K562 (cell line): ENCODE data around the gene ABHD13. TPM values are rescaled to one million over a fixed set of nuclear protein-coding genes. Genes with fewer than 3 reads are reported as not detected.

ENCODE experiments used
- BRD9 ChIP-seq: fragments of 450-650 bp; IDR thresholded peaks from 2 replicates; pipeline ENCODE4 v1.6.1; 2018; ENCODE audit warnings: low read depth; ENCODE audit not compliant: partially characterized antibody
- CLOCK ChIP-seq: fragments of 250-450 bp; sonication (Bioruptor Pico); IDR thresholded peaks from 2 replicates; pipeline ENCODE4 v1.4.0; 2020; ENCODE audit warnings: mild to moderate bottlenecking, moderate library complexity, borderline replicate concordance
- E2F4 ChIP-seq: sonication (generic); formaldehyde crosslinking; IDR thresholded peaks from 2 replicates; pipeline ENCODE4 v1.8.0; 2022; ENCODE audit warnings: mild to moderate bottlenecking, low read depth, missing genetic modification reagents
- ETV1 ChIP-seq: fragments of 450-650 bp; conservative IDR thresholded peaks from 2 replicates; pipeline ENCODE4 v1.6.1; 2016; ENCODE audit warnings: missing genetic modification characterization, control low read depth, low read depth, missing compliant biosample characterization
- FIP1L1 ChIP-seq: fragments of 200-400 bp; formaldehyde crosslinking; IDR thresholded peaks from 2 replicates; pipeline ENCODE4 v1.6.1; 2018; ENCODE audit warnings: mild to moderate bottlenecking, low read depth, low read length; ENCODE audit not compliant: poor library complexity, severe bottlenecking
- FOS ChIP-seq: IDR thresholded peaks from 3 replicates; pipeline ENCODE4 v1.6.1; 2011; ENCODE audit not compliant: insufficient read length; ENCODE audit errors: extremely low read depth
- HCFC1 ChIP-seq: IDR thresholded peaks from 2 replicates; pipeline ENCODE4 v1.6.1; 2012; ENCODE audit warnings: low read depth, low read length, improper control_type of control experiment
- JUND ChIP-seq, 2 experiments: IDR thresholded peaks; 2 replicates in 1 of 2; 3 replicates in 1 of 2; pipeline ENCODE4 v1.6.1; 2011; ENCODE audit warnings: borderline replicate concordance in 2 of 2, low read depth in 2 of 2, low read length in 2 of 2, improper control_type of control experiment in 1 of 2, missing biosample characterization in 1 of 2, missing genetic modification characterization in 1 of 2, missing genetic modification reagents in 1 of 2
- KDM5B ChIP-seq: fragments of 200-600 bp; sonication (generic); IDR thresholded peaks from 2 replicates; pipeline ENCODE4 v1.6.1; 2012; ENCODE audit warnings: low read depth, mild to moderate bottlenecking, moderate library complexity, low read length, control low read depth, inconsistent platforms; ENCODE audit not compliant: insufficient replicate concordance
- MAZ ChIP-seq, 2 experiments: fragments of 450-650 bp in 1 of 2; sonication (generic) in 1 of 2; formaldehyde crosslinking; IDR thresholded peaks in 1 of 2; conservative IDR thresholded peaks in 1 of 2; 2 replicates each; pipeline versions ENCODE4 v1.4.0 to v1.5.0; 2020; ENCODE audit warnings: mild to moderate bottlenecking in 1 of 2, missing genetic modification reagents in 1 of 2
- POLR2A ChIP-seq: fragments of 450-650 bp; conservative IDR thresholded peaks from 2 replicates; pipeline ENCODE4 v1.6.1; 2016
- RBBP5 ChIP-seq: fragments of 200-600 bp; sonication (generic); IDR thresholded peaks from 2 replicates; pipeline ENCODE4 v1.6.1; 2012; ENCODE audit warnings: borderline replicate concordance, mild to moderate bottlenecking, low read length, control low read depth, inconsistent platforms; ENCODE audit not compliant: insufficient read depth, poor library complexity, severe bottlenecking
- TBP ChIP-seq: optimal IDR thresholded peaks from 2 replicates; pipeline ENCODE3; 2011; ENCODE audit warnings: low read depth, low read length, improper control_type of control experiment
- ZC3H8 ChIP-seq: fragments of 450-650 bp; IDR thresholded peaks from 2 replicates; pipeline ENCODE4 v1.6.1; 2017
- ZNF143 ChIP-seq: sonication (generic); formaldehyde crosslinking; IDR thresholded peaks from 2 replicates; pipeline ENCODE4 v1.9.0; 2022; ENCODE audit warnings: mild to moderate bottlenecking, missing genetic modification reagents
- ZNF780A ChIP-seq: fragments of 250-450 bp; sonication (Bioruptor Pico); IDR thresholded peaks from 2 replicates; pipeline ENCODE4 v1.5.0; 2021; ENCODE audit warnings: mild to moderate bottlenecking
- polyA plus RNA-seq, 8 experiments: library from polyadenylated mRNA; depleted of rRNA in 4 of 8; stranded (reverse) in 5 of 8; unstranded in 3 of 8; fragments of >200 nt; fragmentation: Nextera tagmentation in 2 of 8; fragmentation: Illumina TruSeq in 1 of 8; extraction: Ambion mirVana in 2 of 8; extraction: Trizol in 1 of 8; gene quantifications; 2 replicates each; pipeline versions ENCODE4 v1.2.1 to v1.2.3, GENCODE V29; 2011 to 2014; ENCODE audit warnings: inconsistent platforms in 1 of 8, missing spikeins in 1 of 8
- total RNA-seq, 7 experiments: library from RNA; depleted of rRNA in 6 of 7; stranded (reverse); fragments of >200 nt in 6 of 7; fragmentation: Illumina TruSeq in 2 of 7; extraction: Trizol in 2 of 7; gene quantifications; 2 replicates each; pipeline versions ENCODE4 v1.2.1 to v1.2.3, GENCODE V29; 2011 to 2021; ENCODE audit warnings: low replicate concordance in 1 of 7
- TF ChIP-seq, protein P1 (sequence below), 2 experiments: fragments of 450-650 bp; conservative IDR thresholded peaks; 2 replicates each; pipeline ENCODE4 v1.6.1; 2017; ENCODE audit warnings: mild to moderate bottlenecking in 2 of 2, moderate library complexity in 2 of 2
- TF ChIP-seq, protein P2 (sequence below): fragments of 250-450 bp; sonication (Bioruptor Pico); IDR thresholded peaks from 2 replicates; pipeline ENCODE4 v1.5.0; 2020; ENCODE audit warnings: mild to moderate bottlenecking, borderline replicate concordance

The ABHD13 gene
- total and polyA plus RNA-seq, 9 of the 15 experiments (the other 6 are each of a cell fraction or from before 2014, with no cell fraction given), result 1.7 to 7.0 (median 4.1) TPM

DNA sequence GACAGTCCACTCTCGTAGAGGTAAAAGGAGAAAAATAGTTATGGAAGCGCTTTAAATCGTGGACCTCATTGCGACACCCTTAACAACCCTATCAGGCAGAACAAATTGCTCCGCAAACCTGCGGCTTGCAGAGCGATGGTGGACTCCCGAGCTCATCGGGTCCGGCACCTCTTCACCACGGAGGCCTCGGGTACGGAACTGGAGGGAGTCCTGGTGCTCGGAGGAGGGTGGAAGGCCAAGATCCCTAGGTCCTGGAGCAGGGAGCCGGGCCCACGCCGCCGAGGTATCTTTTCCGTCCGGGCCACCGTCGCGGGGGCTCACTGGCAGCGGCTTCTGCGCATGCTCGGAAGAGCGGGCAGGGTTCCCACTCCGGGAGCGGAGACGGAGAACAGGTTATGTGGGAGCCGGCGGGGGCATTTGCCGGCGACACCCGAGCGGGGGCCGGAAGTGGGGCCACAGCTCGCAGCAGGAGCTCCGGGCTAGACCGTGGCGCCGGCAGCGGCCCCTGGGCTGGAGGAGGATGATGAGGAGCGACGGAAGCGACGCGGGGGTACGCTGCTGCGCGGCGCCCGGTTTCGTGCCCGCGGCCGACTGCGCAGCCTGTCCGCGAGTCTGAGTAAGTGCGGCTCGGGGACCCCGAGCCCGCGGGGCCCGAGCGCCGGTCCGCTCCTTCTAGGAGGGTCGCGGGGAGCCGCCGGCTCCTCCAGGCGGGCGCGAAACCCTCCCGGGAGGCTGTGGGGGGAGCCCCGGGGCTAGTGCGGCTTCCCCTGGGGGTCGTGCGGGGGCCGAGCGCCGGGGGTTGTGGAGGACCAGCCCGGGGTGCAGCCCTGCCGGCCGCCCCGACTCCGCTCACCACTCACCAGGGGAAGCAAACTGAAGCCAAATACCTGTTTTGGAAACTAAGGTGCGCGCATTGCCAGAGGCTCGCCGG is at the start of gene ABHD13 (continued):
- no peak for TF ChIP-seq BRD9
- TF ChIP-seq ZNF780A (CRISPR knock-in tag), result no peak
- peak; percentile 75 for TF ChIP-seq POLR2A
- TF ChIP-seq, protein P1, sequence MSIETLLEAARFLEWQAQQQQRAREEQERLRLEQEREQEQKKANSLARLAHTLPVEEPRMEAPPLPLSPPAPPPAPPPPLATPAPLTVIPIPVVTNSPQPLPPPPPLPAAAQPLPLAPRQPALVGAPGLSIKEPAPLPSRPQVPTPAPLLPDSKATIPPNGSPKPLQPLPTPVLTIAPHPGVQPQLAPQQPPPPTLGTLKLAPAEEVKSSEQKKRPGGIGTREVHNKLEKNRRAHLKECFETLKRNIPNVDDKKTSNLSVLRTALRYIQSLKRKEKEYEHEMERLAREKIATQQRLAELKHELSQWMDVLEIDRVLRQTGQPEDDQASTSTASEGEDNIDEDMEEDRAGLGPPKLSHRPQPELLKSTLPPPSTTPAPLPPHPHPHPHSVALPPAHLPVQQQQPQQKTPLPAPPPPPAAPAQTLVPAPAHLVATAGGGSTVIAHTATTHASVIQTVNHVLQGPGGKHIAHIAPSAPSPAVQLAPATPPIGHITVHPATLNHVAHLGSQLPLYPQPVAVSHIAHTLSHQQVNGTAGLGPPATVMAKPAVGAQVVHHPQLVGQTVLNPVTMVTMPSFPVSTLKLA (conservative IDR thresholded peaks at IDR 0.05), result peak in 1 of 2 experiments; percentile 60; a peak in 1 of 4 replicates
- TF ChIP-seq MAZ (CRISPR knock-in tag; conservative IDR thresholded peaks at IDR 0.05 in 1 of 2, IDR thresholded peaks at IDR 0.05 in 1 of 2), result peak; percentile 92 to 98
- peak; percentile 94 for TF ChIP-seq RBBP5
- TF ChIP-seq FIP1L1, result peak; percentile 70
- TF ChIP-seq, protein P2, sequence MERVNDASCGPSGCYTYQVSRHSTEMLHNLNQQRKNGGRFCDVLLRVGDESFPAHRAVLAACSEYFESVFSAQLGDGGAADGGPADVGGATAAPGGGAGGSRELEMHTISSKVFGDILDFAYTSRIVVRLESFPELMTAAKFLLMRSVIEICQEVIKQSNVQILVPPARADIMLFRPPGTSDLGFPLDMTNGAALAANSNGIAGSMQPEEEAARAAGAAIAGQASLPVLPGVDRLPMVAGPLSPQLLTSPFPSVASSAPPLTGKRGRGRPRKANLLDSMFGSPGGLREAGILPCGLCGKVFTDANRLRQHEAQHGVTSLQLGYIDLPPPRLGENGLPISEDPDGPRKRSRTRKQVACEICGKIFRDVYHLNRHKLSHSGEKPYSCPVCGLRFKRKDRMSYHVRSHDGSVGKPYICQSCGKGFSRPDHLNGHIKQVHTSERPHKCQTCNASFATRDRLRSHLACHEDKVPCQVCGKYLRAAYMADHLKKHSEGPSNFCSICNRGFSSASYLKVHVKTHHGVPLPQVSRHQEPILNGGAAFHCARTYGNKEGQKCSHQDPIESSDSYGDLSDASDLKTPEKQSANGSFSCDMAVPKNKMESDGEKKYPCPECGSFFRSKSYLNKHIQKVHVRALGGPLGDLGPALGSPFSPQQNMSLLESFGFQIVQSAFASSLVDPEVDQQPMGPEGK, result no peak
- TF ChIP-seq ZNF143 (CRISPR knock-in tag), result no peak
- peak; percentile 66 for TF ChIP-seq KDM5B
- TF ChIP-seq CLOCK, result no peak
- no peak for TF ChIP-seq ZC3H8
- no peak for TF ChIP-seq E2F4 (CRISPR knock-in tag)
- peak; percentile 70 for TF ChIP-seq TBP
- peak; percentile 54; the same call in 1 of the 2 replicates for TF ChIP-seq ETV1 (tag)
- peak; percentile 65 for TF ChIP-seq HCFC1
- TF ChIP-seq FOS, result no peak
- no peak for TF ChIP-seq JUND (IDR thresholded peaks at IDR 0.05; ENCODE audit: borderline replicate concordance, low read depth, low read length)
- peak; percentile 19; the same call in 1 of the 3 replicates for TF ChIP-seq JUND (tag; IDR thresholded peaks at IDR 0.05; ENCODE audit: borderline replicate concordance, low read depth, low read length)
